HG02973 (cell line): ENCODE data around the gene OGG1.

Source experiments
- ATAC-seq: cut with Tn5 transposase; IDR thresholded peaks from one replicate; pipeline ENCODE4 v1.9.1; 2021; ENCODE audit warnings: moderate library complexity; ENCODE audit not compliant: unreplicated experiment

The OGG1 gene

DNA sequence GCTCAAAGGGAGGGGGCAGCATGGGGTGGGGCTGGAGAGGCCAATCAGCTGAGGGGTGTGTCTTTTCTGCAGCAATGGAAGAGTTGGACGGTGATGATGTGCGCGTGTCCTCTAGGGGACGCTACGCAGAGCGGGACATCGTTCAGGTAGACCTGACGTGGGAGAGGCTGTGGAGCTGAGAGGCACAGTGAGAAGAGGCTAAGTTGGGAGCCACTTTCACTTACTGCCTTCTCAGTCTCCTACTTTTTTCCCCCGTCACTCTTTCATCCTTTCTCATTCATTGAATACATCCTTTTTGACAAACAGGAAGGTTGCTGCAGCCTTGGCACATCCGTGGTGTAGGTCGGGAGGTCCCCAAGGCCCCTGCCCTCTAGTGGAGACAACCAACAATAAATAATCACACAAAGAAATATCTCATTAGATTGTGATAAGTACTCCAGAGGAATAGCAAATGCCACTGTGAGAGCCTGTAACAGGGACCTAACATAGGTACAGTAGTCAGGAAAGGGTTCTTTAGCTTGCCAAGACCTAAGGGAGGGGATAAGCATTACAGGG is 22.6 kb upstream of the OGG1 start:
- ATAC-seq = no peak

DNA sequence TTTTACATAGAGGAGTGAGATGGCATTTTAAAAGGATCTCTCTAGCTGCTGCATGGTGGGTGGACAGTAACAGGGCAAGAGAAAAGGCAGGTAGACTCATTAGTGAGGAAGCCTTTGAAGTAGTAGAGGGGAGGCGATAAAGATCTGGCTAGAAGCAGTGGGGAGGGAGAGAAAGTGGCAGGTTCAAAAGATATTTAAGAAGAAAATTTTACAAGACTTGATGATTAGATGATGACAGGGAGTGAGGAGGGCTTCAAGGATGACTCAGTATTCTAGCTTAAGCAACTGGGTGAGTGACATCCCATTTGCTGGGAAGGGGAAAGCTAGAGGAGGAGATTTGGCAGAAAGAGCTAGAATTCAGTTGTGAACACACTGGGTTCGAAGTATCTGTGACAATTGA is 22.0 kb upstream of the OGG1 start:
- ATAC-seq = no peak

DNA sequence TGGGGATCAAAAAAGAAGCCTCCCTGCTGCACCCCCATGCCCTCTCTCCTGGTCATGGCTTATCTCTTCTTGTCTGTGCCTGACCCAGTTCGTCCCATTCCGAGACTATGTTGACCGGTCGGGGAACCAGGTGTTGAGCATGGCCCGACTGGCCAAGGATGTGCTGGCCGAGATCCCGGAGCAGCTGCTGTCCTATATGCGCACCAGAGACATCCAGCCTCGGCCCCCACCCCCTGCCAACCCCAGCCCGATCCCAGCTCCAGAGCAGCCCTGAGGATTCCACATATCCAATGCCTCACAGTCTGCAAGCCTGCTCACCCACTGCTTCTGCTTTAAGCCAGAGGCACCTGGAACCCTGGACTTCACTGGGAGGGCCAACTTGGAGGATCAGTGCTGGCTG is 20.3 kb upstream of the OGG1 start:
- no peak for ATAC-seq

DNA sequence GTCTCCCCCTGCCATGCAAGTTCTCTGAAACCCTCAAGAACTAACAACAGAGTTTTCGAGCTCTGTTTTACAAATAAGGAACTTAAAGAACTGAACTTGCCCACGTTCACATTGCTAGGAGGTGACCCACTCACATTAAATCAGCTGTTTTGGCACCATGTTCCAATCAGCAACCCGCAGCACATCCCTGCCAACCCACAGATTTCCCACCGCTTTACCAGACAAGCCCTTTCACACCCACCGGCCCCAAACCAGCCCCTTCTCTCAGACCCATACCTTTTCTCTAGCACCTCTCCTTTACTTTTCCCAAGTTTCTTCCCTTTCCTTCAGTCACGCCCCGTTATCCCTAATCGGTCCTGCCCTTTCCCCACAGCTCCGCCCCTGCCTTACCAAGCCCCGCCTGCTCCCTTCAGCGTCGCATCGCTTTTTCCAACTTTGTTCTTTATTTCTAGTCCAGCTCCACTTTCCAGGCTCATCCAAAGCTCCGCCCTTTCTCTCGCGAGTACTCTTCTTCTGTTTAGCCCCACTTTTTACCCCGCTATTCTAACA is 19.0 kb upstream of the OGG1 start:
- ATAC-seq = peak; percentile 30

DNA sequence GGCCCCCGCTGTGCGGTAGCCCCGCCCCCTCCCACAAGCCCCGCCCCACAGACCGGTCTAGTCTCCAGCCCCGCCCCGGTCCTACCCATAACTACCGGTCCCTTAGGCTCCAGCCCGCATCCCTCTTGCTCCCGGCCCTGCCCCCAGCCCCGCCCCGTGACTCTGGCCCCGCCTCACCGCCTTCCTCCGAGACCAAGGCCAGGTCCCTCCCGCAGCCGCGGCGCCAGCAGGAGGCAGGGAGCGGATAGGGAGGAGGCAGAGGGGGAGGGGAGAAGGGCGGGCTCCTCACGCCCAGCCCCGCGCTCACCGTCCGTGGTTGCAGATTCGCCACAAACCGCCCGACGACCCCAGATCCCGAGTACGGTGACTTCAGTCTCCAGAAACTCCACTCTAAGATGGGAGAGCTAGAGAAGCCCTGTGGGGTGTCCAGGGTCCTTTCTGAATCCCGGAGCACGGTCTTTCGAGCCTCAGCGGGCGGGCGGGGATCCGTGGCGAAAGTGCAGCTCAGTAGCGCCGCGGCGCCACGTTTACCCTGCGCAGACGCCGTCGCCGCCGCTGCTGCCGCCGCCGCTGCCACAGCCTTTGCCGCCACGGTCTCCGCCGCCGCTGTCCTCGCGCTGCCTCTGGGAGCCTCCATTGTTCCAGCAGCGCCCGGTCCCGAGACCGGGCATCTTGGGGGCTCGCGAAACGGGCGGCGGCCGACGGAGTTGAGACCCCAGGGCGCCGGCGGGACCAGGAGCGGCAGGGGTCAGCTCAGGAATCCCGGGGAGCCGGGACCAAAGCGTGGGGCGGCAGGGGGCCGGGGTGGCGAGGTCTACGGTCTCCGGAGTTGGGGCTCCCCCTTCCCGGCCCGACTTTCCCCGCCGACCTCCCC is 18.3 kb upstream of the OGG1 start, which contains the start of gene BRPF1:
Gene BRPF1 (plus strand): TSS at position 530 of the 874 bp plus-strand sequence. CDS start 2,406 bp downstream, outside the sequence.
- ATAC-seq = peak; percentile 92

DNA sequence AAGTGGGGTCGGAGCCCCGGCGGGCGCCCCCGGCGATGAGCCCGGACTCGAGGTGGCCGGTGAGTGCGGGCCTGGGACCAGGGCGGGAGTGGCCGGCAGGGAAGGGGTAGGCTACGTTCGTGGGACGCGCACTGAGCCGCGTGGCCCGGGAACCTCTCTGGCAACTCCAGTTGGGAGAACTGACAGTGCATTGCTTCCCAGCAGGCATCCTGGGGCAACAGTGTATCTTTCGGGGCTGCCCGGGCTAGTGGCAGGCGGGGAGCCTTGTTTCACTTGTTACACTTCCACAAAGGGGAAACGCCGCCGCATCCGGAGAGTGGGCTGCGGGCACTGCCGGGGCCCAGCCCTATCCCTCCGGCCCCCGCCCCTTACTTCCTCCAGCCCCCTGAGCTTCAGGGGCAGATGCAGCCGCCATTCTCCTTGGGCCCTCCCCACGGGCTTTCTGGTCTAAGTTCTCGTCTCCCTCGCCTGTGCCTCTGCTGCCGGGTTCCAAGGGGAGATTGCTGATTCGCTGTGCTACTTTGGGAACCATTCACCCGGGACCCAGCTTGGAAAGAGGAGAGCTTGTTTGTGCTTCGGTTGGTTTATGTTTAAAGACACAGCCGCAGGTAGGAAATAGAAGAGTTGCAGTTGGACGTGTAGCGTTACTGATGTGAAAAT is 17.5 kb upstream of the OGG1 start:
- ATAC-seq = peak; percentile 3

DNA sequence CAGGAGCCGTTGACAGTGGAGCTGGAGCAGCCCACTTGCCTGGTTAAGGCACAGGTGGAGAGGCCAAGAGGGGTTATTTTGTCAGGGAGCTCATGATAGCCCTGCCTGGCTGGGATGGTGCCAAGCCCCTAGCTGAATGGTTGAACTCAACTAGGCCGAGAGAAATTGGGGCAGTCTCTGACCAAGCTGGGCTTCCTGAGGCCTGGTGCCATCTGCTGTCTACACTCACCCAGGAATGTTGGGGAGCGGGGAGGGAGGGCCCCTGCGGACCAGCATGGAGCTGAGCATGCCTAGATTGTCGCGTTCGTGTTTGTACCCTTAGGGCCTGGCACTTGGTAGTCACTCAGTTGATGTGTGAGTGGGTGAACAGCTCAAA is 17.0 kb upstream of the OGG1 start:
- ATAC-seq = no peak

DNA sequence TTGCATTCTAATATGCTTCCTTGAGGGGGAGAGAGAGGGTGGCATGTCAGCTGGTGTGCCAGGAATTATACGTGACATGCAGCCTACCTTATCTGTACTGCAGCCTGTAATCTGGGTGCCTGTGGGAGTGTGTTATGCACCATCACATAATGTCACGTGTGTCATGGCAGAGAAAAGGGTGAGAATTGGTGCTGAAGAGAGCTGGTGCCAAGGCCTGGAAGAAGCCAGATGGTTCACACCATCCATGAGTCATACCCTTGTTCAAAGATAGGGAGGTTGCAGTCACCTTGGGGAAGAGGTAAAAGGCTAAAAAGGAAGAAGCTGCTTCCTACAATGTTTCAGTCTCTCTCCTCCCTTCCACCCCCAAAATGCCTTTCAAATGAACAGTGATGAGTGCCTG is 12.9 kb upstream of the OGG1 start:
- ATAC-seq = no peak

DNA sequence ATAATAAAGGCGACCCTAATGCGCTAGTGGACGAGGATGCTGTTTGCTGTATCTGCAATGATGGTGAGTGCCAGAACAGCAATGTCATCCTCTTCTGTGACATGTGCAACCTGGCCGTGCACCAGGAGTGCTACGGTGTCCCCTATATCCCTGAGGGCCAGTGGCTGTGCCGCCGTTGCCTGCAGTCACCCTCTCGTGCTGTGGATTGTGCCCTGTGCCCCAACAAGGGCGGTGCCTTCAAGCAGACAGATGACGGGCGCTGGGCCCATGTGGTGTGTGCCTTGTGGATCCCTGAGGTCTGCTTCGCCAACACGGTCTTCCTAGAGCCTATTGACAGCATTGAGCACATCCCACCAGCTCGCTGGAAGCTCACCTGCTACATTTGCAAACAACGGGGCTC is 10.6 kb upstream of the OGG1 start:
- no peak for ATAC-seq

DNA sequence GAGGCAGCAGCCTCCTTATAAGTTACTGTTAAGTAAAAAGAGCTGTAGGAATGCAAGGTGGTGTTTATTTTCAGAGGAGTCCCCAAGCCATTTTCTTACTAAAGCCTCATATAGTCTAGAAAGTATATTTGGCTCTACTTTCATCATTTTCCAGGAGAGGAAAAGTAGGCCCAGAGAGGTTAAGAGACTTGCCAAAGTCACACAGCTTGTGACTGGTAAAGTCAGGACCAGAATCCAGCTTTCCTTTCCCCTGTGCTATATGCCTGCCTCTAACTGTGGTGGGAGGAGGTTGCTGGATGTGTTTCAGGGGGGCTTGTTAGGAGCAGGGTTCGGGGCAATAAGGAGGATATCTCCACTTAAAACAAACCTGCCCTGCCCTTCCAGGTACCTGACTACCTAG is 7.2 kb upstream of the OGG1 start:
- ATAC-seq = no peak

DNA sequence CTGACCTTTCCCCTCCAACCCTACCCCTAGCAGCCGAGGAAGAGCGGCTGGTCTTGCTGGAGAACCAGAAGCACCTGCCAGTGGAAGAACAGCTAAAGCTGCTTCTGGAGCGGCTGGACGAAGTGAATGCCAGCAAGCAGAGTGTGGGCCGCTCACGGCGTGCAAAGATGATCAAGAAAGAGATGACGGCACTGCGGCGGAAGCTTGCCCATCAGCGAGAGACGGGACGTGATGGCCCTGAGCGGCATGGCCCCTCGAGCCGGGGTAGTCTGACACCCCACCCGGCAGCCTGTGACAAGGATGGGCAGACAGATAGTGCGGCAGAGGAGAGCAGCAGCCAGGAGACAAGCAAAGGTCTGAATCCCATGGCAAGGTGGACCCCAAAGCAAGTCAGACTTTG is 6.2 kb upstream of the OGG1 start:
- no peak for ATAC-seq

DNA sequence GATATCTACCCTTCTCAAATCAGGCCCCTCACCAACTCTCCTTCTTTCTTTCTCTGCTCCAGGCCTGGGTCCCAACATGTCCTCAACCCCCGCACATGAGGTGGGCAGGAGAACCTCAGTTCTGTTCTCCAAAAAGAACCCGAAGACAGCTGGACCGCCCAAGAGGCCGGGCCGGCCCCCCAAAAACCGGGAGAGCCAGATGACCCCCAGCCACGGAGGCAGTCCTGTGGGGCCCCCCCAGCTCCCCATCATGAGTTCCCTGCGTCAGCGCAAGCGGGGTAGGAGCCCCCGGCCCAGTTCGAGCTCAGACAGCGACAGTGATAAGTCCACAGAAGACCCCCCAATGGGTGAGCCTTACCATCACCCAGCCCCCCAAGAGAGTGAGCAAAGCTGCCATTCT is 5.6 kb upstream of the OGG1 start:
- no peak for ATAC-seq

DNA sequence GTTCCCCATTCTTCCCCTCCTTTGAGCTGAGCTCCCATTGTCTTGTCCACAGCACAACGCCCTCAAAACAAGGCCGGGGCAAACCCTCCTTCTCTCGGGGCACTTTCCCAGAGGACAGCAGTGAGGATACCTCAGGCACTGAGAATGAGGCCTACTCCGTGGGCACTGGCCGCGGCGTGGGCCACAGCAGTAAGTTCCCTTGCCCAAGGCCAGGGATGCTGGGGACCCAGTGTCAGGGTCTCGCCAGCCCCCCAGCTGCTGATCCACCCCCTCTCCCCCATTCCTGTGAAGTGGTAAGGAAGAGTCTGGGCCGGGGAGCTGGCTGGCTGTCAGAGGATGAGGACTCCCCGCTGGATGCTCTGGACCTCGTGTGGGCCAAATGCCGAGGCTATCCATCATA is 4.2 kb upstream of the OGG1 start:
- ATAC-seq = no peak

DNA sequence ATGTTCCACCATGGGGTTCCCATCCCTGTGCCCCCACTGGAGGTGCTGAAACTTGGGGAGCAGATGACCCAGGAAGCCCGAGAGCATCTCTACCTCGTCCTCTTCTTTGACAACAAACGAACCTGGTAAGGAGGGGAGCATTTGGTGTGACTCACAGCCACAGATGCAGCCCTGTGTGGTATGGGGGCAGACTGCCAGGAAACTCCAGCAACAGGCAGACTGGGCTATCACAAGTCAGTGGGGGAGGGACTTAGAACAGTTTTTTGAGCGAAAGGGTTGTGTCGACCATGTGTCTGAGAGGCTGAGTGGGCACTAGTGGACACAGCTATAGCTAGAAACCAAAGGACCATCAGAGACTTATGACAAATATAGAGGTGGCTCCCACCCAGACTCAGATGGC is 3.4 kb upstream of the OGG1 start:
- no peak for ATAC-seq

DNA sequence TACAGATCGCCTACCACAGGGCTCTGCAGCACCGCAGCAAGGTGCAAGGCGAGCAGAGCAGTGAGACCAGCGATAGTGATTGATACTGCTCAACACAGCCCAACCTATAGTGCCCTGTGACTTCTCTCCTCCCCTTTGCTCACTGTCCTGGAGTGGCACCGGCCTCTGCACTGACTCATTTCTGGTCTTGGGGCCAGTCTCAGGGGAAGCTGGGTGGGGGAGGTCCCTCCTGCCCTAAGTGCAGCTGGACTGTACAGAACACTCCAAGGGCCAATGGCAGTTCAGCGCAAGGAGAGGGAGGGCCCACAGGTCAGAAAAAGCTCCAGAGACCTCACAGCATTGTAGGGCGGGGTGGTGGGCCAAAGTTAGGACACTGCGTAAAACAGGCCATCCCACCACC is 2.5 kb upstream of the OGG1 start:
- no peak for ATAC-seq

DNA sequence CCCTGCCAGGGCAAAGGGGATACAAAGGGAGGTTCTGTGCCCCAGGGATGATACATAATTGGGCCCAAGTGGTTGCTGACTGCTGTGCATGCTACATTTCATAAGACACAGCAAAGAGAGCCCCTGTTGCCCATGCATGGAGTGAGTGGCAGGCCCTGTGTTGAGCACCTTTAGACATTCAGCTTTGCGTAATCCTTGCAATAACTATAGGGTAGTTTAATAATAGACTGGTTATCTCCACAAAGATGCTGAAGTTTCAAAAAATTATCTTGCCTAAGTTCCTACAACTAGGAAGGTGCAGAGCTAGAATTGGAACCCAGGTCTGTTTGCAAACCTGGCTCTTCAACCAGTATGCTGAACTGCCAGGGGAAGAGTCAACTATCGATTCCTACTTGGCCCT is 1.7 kb upstream of the OGG1 start:
- ATAC-seq = no peak

DNA sequence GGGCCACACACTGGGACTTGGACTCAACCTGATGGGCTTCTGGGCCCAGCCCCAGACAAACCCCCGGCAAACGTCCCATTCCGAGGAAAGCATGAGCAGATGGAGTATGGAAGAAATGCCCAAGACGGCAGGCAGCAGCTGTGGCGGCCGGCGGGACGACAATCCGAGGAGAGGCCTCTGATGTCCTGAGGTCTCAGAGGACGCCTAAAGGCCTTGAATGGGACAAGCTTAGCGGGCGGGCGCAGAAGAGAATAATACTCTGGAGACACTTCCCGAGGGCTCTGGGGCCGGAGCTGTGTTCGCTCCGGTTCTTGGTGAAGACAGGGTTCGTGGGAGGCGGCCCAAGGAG is 482 bp upstream of the OGG1 start:
- no peak for ATAC-seq

DNA sequence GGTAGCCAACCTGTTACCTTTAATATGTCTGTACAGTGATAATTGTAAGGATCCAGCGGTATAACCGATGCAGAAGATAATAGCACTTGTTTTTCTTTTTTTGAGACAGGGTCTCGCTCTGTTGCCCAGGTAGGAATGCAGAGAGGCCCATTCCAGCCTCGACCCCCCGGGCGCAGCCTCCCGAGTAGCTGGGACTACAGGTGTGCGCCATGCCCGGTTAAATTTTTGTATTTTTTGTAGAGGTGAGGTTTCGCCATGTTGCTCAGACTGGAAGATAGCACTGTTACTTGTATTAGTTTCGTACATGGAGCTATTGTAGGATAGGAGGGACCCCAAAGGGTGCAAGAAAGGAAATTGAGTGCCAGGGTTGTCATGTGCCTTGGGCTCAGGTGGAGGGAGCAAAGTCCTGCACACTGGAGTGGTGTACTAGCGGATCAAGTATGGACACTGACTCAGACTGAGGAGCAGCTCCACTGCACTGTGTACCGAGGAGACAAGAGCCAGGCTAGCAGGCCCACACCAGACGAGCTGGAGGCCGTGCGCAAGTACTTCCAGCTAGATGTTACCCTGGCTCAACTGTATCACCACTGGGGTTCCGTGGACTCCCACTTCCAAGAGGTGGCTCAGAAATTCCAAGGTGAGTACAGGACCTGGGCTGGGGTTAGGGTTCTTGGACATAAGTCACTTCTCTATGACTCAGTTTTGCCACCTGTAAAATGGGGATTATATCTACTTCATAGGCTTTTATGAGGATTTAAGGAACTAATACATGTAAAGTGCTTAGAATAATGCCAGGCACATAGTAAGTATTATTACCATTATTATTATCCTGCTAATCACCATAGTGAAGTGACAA is 1.0 kb downstream of the OGG1 start:
- ATAC-seq = no peak

DNA sequence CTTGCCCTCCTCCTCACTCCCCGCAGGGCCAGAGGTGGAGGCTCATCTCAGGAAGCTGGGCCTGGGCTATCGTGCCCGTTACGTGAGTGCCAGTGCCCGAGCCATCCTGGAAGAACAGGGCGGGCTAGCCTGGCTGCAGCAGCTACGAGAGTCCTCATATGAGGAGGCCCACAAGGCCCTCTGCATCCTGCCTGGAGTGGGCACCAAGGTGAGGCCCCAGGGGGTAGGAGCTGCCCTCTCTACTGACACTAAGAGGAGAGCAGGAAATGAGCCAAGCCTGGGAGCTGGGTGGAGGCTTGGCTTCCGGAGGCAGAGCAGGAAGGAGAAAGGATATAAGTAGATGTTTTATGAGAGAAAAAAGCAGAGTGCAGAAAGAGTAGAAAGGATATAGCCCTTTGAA is 4.9 kb downstream of the OGG1 start:
- no peak for ATAC-seq

DNA sequence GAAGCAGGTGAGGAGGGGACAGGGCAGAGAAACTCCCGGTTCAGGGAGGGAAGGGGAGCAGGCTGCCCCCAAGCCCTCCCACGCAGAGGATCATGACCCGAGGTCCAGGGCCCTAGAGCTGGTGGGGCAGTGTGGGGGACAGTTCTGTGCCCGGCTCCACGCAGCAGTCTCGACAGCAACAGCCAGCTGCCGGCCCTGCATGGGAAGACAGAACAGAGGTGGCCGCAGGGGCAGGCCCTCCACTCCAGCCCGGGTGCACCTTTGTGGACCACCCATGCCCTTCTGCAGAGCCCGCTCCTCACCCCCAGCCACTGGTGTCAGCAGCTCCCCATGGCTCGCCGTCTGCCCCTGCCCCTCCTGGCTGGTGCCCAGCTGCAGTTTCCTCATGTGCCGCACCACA is 7.7 kb downstream of the OGG1 start:
- ATAC-seq = no peak
